K562 (cell line): ENCODE measurements around the gene PRKAG1. TPM values are rescaled to one million over a fixed set of nuclear protein-coding genes. Genes with fewer than 3 reads are reported as not detected.

Source experiments
- NBN ChIP-seq: fragments of 450-650 bp; IDR thresholded peaks from 2 replicates; pipeline ENCODE4 v1.6.1; 2016; ENCODE audit warnings: low read depth, mild to moderate bottlenecking
- REST ChIP-seq, 2 experiments: fragments of 450-650 bp; formaldehyde crosslinking in 1 of 2; IDR thresholded peaks; 2 replicates each; pipeline versions ENCODE4 v1.4.0 to v1.6.1; 2014 to 2020; ENCODE audit warnings: mild to moderate bottlenecking in 2 of 2, borderline replicate concordance in 1 of 2, low read depth in 1 of 2
- ZNF23 ChIP-seq: fragments of 250-450 bp; sonication (Bioruptor Pico); IDR thresholded peaks from 2 replicates; pipeline ENCODE4 v1.4.0; 2020; ENCODE audit warnings: mild to moderate bottlenecking
- ZNF639 ChIP-seq, 2 experiments: fragments of 200-800 bp in 1 of 2; sonication (Bioruptor generic) in 1 of 2; sonication (generic) in 1 of 2; formaldehyde crosslinking in 1 of 2; IDR thresholded peaks in 1 of 2; conservative IDR thresholded peaks in 1 of 2; 2 replicates each; pipeline versions ENCODE4 v1.5.0 to v1.6.1; 2016 to 2020; ENCODE audit warnings: missing compliant biosample characterization in 1 of 2, missing genetic modification characterization in 1 of 2, missing genetic modification reagents in 1 of 2
- polyA plus RNA-seq, 8 experiments: library from polyadenylated mRNA; depleted of rRNA in 4 of 8; stranded (reverse) in 5 of 8; unstranded in 3 of 8; fragments of >200 nt; fragmentation: Nextera tagmentation in 2 of 8; fragmentation: Illumina TruSeq in 1 of 8; extraction: Ambion mirVana in 2 of 8; extraction: Trizol in 1 of 8; gene quantifications; 2 replicates each; pipeline versions ENCODE4 v1.2.1 to v1.2.3, GENCODE V29; 2011 to 2014; ENCODE audit warnings: inconsistent platforms in 1 of 8, missing spikeins in 1 of 8
- total RNA-seq, 7 experiments: library from RNA; depleted of rRNA in 6 of 7; stranded (reverse); fragments of >200 nt in 6 of 7; fragmentation: Illumina TruSeq in 2 of 7; extraction: Trizol in 2 of 7; gene quantifications; 2 replicates each; pipeline versions ENCODE4 v1.2.1 to v1.2.3, GENCODE V29; 2011 to 2021; ENCODE audit warnings: low replicate concordance in 1 of 7

PRKAG1 gene
- total and polyA plus RNA-seq, 9 of the 15 experiments (the other 6 are each of a cell fraction or from before 2014, with no cell fraction given), result 51.1 to 126 (median 79.1) TPM

GRCh38 chr12:49025463-49025862 is 6.9 kb upstream of the PRKAG1 start (continued):
- TF ChIP-seq REST (IDR thresholded peaks at IDR 0.05; ENCODE audit: borderline replicate concordance) (no peak), REST (CRISPR knock-in tag; IDR thresholded peaks at IDR 0.05; ENCODE audit: low read depth) (no peak), ZNF23 (CRISPR knock-in tag) (no peak), NBN (no peak), ZNF639 (CRISPR knock-in tag; conservative IDR thresholded peaks at IDR 0.05 in 1 of 2, IDR thresholded peaks at IDR 0.05 in 1 of 2) (no peak)
